Hematopoietic multipotent progenitor cell treated with erythropoietin and hydrocortisone succinate and interleukin-3 and kit ligand, for 17 days (in vitro differentiated cells): Measurements from ENCODE around the gene RGL2.

ENCODE experiments used
- DNase-seq: peaks from one replicate; pipeline ENCODE4 v3.0.0-alpha.2; 2015; ENCODE audit warnings: low spot score

The RGL2 gene

DNA sequence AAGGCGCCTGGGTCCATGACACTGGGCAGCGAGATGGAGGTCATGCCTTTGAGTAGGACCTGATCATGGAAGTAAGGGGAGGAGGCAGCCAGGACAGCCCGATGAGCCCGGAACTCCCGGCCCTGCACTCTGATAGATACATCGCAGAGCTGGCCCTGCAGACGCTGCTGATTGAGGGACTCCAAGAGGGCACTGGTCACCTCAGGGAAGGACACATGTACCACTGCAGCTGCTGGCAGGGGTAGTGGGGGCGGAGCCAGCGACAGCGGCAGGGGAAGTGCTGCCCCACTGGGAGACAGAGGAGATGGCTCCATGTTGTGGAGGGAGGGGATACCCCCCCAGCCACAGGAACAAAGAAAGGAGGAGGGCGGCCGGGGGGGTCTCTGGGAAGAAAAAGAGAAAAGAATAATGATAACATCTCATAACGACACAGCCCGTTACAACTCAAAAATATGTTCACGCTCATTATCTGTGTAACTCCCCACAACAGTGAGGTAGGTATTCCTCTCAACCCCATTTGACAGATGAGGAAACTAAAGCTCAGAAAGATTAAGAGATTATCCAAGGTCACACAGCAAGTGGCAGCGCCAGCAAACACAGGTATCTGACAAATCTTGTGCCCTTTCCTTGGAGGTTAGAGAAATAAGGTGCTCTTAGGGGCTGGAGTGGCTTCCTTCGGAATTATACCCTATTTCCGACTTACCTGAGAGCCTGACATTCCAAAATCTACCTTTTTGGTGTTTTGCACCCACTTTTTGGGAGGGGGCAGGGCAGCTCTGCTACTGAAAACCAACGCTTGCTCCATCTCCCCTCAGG, 18.1 kb upstream of the RGL2 start:
- no peak for DNase-seq

DNA sequence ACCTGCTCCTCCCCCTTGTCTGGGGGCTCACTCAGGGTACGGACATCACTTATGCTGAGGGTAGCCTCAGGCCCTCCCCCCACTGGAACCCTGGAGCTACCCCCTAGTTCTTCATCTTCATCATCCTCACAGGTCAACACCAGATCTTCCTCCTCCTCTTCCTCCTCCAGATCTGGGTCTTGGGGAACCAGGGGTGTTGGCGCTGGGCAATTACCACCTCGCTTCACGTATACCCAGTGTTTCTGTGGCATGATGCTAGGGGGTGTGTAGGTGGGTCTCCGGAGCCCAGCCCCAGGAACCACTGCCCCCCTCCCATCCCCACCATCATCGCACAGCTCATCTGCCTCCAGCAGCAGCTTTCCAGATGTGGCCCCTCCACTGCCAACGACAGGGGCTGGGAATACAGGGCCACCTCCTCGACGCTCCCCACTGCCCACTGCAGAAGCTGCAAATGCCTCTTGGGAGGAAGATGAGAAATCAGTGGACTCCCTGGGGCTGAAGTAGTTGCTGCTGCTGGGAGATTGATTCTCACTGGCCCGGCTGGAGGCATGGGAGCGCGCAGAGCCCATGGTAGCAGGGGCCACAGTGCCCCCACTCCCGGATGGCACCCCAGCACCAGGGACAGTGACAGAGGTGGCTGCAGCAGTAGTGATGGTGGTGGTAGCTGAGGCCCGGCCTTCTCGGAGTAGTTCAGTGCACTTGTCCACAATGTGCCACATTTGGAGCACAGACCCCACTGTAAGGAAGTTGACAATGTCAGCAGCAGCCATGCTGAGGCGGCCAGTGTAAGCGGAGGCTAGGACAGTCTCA, 17.3 kb upstream of the RGL2 start:
- DNase-seq = peak; percentile 3

DNA sequence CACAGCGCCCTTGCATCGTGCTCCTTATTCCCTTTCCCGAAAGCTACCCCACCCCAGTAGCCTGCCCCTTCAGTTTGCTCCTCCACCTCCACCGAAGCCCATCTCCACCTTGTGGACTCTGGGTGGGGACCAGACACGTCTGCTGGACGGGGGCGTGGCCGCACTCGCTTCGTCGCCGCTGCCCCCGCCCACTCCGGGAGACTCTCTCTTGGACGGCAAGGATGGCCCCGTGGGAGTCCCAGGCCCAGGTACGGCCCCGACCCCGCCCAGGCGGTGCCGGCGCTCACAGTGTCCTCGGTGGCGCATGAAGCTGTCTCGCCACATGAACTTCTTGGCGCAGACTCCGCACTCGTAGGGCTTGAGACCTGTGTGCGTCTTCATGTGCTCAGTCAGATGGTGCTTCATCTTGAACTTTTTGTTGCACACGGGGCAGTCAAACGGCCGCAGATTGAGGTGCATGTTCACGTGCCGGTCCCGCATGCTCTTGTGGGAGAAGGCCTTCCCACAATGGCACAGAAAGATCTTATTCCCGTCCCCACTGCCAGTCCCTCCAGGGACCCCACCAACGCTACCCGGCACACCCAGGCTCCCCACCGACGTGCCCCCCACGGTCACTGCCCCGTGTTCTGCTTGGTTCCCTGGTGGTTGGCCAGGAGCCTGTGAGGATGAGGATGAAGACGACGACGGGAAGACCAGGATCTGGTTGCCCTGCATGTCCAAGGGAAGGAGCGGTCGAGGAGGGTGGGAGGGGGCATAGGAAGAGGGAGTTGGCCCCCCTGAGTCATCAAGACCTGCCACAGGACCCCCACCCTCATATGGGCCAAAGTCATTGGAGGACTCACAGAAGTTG, 16.4 kb upstream of the RGL2 start:
- peak; percentile 72 for DNase-seq

DNA sequence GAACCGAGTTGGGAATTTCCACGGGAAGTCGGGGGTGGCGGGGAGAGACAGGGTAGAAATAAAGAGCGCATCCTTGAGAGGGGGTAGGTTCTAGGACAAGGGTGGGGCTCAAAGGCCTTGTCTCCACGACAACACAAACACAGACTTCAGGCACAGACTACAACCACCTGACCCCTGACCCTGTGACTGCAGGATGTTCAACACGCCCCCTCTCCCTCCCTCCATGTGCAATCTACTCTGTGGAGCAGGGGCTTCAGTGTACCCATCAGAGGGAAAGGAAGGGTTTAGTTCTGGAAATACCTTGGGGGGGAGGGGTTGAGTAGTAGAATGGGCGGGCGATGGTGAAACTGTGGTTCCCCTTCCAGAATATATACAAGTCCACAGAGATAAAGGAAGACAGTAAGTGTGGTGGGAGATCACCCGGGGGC, 15.8 kb upstream of the RGL2 start:
- DNase-seq = peak; percentile 70

DNA sequence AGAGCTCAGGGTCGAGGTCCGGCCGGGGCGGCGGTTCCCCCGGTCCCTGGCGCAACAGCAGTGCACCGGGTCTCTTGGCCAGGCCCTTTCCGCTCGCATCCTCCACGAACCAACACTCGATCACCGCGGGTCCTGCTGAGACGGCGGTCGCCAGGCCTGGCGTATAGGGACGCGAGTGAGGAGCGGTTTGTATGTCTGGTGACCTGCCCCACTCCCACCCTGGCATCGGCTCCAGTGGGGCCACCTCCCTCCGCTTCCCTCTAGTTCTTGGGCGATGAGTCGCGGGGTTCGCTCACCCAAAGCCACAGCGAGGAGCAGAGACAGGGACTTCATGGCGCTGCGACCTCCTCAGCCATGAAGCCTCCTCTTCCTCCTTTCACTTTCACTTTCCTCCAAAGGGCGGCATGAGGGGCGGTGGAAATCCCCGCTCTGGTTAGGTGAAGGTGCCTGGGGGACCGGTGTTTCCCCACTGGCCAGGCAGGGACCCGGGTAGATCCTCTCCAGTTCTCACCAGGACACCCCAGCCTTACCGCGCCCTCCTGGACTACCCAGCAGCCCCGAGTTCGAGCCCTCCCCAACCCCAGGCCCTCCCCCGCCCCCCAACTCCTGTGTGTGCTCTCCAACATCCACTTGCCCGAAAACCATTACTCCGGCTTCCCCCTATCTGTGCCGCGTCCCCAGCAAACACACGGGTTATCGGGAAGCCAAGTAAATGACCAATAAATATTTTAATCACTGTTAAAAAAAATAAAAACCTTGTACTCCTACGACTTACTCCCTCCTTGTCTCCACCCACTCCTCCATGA, 15.2 kb upstream of the RGL2 start, which contains the start of gene TAPBP:
TSS of gene TAPBP (minus strand) at position 370 of the 806 bp plus-strand sequence. CDS start at position 333, 37 bp downstream.
- DNase-seq = peak; percentile 84

DNA sequence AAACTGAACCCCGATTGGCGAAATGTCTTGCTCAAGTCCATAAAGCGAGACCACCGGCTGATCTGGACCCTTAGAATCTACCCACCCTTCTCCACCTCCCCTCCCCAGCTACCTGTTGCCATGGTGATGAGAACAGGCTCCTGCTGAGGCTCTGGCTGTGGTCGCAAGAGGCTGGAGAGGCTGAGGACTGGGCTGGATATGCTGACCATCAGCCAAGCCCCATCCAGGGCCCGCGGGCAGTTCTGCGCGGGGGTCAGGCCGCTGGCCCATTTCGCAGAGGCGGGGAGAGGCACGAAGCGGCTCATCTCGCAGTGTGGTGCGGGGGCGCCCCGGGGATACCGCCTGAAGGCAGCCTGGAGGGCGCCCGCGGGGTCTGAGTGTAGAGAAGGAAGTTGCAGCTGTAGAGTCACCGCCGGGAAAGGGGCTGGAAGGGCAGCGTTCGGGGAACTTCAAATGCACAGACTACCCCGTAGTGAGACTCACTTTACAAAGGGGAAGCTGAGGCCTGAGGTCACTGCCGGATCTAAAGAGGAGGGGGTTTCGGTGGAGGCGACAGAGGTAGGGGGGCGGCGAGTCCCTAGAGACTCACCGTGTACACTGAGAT, 14.5 kb upstream of the RGL2 start:
- DNase-seq = peak; percentile 50

DNA sequence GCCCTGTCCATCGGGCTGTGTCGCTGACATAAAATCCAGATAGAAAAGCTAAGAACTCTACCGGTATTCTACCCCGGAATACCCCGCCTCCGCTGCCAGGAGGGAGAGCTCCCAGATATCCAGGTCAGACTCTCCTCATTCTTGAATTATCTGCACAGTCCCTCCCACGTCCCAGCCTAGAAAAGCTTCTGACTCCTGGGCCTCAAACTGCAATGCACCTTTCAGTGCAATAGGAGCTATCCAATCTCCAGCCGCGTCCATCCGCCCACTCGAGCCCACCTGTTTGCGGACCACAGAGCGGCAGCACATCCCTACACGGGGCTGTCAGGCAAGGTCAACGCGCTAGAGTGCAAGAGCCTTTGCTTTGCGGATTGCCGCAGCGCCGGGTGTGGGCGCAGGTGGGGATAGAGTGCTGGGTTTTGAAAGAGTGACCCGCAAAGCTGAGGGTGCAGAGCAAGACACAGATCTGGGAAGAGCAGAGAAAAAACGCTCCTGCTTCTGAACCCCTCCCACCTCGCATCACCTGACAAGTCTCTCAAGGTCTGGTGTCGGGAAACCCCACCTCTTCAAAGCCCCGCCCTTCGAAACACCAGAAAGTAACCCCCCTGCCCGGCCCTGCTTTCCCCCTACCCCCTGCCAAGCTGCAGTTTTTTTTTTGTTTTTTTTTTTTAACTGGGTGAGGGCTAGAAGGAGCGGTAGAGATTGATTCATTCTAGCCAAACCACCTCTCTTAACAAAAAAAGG, 13.8 kb upstream of the RGL2 start:
- peak; percentile 80 for DNase-seq

DNA sequence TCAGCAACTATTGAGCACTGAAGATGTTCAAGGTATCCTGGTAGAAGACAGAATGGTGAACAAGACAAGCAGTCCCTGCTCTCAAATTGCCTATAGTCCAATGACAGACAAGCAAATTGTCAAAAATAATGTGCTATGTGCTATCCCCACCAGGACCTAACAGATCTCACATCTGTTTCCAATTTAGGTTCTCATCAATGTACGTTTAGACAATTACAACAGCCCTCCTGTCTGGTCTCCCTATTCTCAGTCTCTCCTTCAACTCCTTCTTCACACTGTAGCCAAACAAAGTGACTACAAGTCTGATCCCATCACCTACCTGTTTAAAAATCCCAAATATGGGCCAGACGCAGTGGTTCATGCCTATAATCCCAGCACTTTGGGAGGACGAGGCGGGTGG, 7.6 kb upstream of the RGL2 start:
- no peak for DNase-seq

DNA sequence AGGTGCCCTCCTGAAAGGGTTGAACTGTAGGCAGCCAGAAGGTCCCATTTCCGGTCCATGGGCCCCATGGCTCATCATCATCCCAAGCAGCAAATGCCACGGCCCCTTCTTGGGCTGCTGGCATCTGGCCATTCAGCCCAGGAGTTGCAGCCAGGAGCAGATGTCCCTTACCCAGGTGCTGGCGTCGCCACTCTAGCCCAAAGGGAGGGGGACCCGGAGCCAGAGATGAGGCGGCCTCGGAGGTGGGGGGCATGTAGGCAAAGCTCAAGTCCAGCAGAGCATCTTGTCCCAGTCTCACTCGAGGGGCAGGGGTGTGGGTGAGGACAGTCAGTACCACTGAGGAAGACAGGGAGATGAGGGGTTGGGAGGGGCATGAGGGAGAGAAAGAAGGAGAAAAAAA, 6.3 kb upstream of the RGL2 start:
- DNase-seq = no peak

DNA sequence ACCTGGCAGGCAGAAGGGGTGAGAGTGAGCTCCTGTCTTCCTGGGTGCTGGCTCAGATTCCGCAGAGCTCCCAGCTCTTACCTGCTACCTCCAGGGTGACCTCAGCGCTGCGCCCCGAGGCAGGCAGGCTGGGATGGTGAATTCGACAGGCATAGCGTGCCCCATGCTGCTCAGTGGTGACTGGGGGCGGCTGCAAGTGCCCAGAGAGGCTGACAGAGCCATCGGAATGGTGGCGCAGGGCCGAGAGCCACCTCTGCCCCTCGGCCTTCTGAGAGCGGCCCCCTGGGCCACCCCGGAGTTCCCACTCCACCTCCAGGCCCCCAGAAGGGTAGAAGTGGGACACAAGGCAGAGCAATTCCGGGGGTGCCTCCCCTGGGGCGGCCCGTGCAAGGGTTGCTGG, 5.5 kb upstream of the RGL2 start:
- DNase-seq = no peak

DNA sequence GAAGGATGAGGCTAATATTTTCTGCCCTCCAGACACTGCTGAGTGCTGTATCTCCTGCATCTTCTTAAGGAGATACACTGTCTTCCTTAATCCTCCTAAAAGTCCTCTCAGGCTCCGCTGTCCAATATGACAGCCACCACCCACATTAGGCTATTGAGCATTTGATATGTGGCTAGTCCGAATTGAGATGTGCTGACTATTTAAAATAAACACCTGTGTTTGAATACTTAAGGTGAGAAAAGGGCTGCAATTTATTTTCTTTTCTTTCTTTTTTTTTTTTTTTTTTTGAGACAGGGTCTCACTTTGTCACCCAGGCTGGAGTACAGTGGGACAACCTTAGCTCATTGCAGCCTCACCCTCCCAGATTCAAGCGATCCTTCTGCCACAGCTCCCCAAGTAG, 3.1 kb upstream of the RGL2 start:
- DNase-seq = no peak

DNA sequence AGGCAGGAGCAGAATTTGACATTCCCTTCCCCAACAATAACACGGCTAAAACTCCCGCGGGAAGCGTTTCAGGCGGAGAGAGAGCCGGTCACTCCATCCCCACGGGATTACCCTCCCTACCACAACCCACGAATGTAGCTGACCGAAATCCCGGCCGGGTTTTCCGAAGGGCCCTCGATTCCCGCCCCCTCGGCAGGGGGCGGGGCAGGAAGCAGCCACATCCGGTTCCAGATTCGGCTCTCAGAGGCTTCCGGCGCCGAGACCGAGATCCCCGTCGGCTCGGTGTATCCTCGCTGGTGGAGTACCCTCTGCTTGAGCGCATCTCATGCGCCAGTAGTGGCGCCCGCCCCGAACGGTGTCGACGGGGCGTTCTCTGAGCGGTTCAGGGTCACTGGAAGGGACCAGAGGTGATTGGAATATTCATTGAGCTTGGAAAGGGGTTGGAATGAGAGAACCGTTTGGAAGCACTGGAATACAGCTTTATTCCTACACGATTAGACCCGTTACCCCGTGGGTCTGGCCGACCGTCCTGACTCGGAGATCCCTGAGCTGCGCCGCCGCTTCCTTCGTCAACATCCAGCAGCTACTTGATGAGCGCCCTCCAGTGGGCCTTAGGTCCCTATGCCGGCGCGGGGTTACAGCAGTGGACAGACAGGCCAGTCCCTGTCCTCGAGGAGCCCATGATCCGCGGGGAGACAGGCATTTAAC, 649 bp upstream of the RGL2 start:
- DNase-seq = peak; percentile 93

DNA sequence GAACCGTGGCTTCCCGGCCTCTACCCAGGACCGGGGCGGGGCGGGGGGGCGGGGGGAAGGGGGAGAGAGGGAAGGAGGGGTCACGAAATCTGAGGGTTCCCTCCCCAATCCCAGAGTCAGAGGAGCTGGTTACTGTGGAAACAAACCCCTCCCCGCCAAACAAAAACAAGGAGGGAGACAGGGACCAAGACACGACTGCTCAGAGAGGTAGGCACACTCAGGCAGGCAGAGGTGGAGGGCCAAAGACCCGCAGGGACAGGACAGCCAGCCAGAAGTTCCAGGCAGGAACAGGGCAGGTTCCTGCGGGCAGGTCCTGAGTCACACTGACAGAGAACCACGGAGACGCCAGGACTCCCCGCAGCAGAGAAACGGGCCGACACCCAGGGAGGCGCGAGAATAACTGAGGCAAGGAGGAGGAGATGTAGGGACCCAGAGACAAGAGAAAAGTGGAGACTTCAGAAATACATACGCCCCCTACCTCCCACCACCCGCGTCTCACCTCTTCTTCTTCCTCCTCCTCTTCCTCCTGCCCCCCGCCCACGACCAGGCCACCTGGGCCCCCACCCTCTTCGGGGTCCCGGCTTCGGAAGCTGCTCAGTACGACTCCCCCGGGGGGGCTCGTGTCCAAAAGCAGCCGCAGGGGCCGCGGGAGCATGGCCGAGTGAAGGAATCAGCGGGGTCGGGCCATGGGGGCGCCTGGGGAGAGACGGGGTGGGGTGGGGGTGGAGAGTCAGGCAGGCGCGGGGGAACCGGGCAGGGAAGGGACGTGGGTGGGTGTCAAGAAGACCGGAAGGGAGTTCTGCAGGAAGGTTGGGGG, 578 bp downstream of the RGL2 start:
- peak; percentile 63 for DNase-seq

DNA sequence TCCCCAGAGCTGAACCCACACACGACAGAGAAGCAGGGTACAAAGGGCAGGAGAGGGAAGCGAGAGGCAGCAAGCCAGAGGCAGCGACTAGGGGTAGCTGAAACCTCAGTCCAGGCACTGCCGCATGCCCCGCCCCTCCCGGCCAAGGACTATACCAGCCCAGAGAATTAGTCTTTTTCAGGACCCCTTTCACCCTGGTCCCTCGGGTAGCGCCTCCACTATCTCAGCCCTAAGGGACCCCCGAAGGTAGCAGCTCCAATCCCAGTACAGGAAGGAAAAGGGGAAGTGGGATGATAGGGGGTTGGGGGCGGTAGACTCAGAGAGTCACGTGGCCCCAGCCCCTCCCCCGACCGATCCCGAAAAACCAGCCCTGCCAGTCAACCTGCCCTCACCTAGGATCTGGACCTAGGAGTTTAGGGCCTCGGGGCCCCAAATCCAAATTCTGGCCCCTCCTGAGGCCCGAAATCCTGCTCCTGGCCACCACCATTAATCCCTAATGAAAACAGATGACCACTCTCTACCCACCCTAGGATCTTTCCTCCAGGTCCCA, 1.3 kb downstream of the RGL2 start:
- DNase-seq = no peak

DNA sequence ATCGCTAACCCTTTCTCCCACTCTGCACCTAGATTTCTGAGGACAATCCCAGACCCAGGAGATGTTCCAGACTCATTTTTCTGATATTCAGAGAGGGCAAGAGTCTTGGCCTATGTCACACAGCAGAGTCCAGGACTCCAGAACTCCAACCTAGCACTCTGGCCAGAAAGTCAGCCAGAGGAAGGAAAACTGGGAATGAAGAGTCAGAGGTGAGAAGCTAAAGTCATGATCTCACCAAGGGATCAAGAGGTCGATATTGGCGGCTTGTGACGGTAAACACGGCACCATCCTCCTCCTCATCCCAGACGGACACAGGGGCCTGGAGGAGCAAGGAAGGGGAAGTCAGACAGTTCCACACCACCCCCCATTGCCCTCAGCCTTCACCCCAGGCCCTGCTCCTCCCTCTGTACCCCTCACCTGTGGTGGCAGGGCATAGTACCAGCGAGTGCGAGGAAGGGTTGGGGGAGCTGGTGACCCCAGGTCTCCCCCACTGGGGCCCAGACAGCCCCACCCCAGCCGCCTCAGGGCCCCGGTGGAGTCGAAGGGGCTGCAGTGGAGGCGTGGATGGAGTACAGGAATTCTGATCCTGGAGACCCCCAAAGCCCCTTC, 1.8 kb downstream of the RGL2 start:
- DNase-seq = no peak

DNA sequence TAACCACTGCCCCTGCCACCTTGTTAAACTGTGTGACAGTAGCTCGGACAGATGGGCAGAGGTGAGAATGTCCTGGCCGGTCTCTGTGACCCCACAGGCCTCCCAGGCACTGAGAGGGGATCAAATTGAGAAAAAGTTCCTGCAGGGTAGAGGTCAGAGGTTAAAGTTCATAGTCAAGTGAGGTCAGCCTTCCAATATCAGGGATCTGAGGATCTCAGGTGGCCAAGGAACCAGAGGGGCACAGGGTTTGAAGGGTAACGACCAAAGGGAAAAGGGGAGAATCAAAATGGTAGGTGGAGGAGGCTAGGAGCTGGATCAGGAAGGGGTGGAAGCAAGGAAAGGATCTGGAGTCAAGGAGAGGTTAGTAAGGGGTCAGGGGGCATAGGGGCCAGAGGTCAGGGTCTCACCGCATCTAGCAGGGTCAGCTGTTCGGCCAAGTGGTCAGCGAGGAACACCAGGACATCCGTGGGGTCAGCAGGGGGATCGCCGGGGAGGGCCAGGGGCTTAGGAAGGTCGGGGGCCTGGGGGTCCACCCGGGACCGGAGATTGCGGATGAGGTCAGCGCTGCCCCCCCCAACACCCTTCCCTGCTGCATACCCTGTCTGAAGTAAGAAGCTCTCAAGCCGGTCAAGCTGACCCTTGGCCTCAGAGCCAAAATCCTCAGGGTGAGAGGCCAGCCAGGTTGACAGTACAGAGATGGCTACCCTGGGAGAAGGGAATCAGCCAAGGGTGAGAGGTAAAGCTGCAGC, 2.9 kb downstream of the RGL2 start:
- DNase-seq = no peak
